Skeletal muscle satellite cell (primary cell): ENCODE results near the gene METTL16. TPM values are rescaled to one million over a fixed set of nuclear protein-coding genes. Genes with fewer than 3 reads are reported as not detected.
"Not testable (repeated sequence)": the region's sequence is repeated elsewhere in the genome, so short reads cannot be mapped to it uniquely, and the experiment has no call there.

Experiments used
- H3K27me3 ChIP-seq: 2 replicates; pipeline ENCODE4 v1.7.0; 2013; ENCODE audit warnings: low read length; ENCODE audit not compliant: control insufficient read depth, insufficient read depth
- H3K36me3 ChIP-seq: 2 replicates; pipeline ENCODE4 v1.7.0; 2013; ENCODE audit warnings: mild to moderate bottlenecking, control low read depth, low read length; ENCODE audit not compliant: insufficient read depth
- H3K4me1 ChIP-seq: 2 replicates; pipeline ENCODE4 v1.7.0; 2013; ENCODE audit warnings: low read length; ENCODE audit not compliant: control insufficient read depth, insufficient read depth
- H3K4me2 ChIP-seq: 2 replicates; pipeline ENCODE4 v1.7.0; 2013; ENCODE audit warnings: mild to moderate bottlenecking, low read length
- H3K4me3 ChIP-seq: 2 replicates; pipeline ENCODE4 v1.7.0; 2013; ENCODE audit warnings: low read length
- H3K9ac ChIP-seq: 2 replicates; pipeline ENCODE4 v1.7.0; 2013; ENCODE audit warnings: mild to moderate bottlenecking, low read depth, low read length, moderate library complexity
- H3K9me3 ChIP-seq: replicated peaks from 2 replicates; pipeline ENCODE4 v1.7.0; 2013; ENCODE audit warnings: mild to moderate bottlenecking, control low read depth, low read length
- total RNA-seq: library from RNA; depleted of rRNA; stranded (reverse); fragments of >200 nt; gene quantifications from 2 replicates; pipeline ENCODE4 v1.2.3, GENCODE V29; 2012; rRNA removed

Gene METTL16, protein sequence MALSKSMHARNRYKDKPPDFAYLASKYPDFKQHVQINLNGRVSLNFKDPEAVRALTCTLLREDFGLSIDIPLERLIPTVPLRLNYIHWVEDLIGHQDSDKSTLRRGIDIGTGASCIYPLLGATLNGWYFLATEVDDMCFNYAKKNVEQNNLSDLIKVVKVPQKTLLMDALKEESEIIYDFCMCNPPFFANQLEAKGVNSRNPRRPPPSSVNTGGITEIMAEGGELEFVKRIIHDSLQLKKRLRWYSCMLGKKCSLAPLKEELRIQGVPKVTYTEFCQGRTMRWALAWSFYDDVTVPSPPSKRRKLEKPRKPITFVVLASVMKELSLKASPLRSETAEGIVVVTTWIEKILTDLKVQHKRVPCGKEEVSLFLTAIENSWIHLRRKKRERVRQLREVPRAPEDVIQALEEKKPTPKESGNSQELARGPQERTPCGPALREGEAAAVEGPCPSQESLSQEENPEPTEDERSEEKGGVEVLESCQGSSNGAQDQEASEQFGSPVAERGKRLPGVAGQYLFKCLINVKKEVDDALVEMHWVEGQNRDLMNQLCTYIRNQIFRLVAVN
- 12.7 and 13.9 TPM in 2 replicates for total RNA-seq

DNA sequence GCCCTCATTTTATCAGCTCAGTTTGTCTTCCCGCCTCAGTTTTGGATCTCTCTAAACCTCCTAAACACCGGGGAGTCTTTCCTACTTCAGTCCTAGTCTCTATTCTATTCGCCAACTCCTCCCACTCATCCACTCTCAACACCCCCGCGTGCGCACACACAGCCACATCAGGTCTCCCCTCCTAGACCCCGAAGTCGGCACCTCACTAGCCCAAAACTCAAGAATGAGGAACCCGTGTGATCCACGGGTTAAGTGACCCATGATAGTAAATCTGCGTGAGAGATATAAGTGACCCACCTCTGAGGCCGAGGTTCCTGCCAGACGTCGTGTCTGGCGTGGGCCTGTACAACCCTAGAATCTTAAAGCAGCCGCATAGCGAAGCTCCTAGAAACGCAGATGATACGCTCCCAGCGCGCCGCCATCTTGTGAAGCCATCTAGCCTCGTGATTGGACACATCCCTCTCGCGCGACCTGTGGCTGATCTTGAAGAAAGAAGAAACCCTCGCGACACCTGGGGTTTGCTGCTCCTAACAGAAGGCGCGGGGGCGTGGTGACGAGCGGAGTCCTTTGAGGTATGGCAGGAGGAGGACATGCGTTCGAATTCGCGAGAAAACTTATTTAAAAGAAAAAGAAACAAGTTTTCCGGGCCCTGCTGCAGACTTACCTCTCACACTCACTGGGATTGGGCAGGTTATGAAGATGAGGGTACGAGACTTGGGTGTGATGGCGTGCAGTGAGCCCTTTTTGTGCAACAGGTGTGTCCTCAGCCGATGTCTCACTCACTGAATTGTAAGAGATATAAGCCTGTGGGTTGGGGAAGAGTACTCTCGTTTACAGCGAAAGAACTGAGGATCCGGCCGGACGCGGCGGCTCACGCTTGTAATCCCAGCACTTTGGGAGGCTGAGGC is at the start of gene METTL16:
METTL16 (minus strand) TSS at position 427 of the 908 bp plus-strand sequence. CDS start 9,557 bp downstream, outside the sequence.
- Histone ChIP-seq H3K4me2 (peak within 1 kb of the TSS; percentile 92), H3K4me3 (peak within 1 kb of the TSS; percentile 83), H3K36me3 (no peaks in the 10 kb centered on the region), H3K9ac (peak within 1 kb of the TSS; percentile 96), H3K27me3 (no peaks in the 10 kb centered on the region), H3K4me1 (peaks cover 12% of the 10 kb centered on the region), H3K9me3 (no peaks in the 10 kb centered on the region)

DNA sequence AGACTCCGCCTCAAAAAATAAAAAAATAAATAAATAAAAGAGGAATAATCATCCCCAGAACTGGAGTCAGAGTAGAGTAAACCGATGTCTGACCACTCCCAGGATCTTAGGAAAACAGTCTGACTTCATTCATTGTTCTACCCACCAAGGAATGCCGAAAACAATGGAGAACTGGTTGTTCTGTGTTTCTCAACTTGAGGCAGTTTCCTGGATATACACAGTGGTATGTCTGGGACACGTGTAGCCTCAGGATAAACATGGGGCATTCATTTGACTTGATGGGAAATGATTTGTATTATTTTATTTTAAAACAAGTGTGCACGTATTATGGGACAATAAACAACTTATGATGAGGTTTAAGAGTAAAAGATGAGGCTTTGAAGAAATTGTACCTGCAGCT is 49.0 kb upstream of the METTL16 start:
- no peak overlapping the region for H3K9ac ChIP-seq
- H3K4me2 ChIP-seq: no peak overlapping the region
- no peaks in the 10 kb centered on the region for H3K36me3 ChIP-seq
- H3K4me1 ChIP-seq: no peaks in the 10 kb centered on the region
- peaks cover 6% of the 10 kb centered on the region for H3K27me3 ChIP-seq
- no peak overlapping the region for H3K4me3 ChIP-seq
- H3K9me3 ChIP-seq: no peaks in the 10 kb centered on the region

DNA sequence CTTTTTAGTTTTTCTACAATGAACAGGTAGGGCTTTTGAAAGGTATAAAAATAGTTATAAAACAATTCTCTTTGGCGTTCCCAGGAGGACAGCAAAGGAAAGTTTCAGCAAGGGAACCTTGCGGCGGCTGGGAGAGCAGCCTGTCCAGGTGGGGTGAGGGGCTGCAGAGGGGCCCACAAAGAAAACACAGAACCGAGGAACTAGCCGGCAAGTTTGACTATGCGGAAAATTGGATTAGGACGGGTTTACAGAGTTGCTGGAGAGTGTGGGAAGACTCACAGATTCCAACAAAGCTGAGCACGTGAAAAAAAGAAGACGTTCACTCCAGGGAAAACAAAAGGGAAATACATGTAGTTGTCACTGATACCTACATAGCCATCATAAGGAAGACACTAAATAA is 40.2 kb upstream of the METTL16 start:
- no peak overlapping the region for H3K9ac ChIP-seq
- no peak overlapping the region for H3K4me3 ChIP-seq
- H3K9me3 ChIP-seq: no peaks in the 10 kb centered on the region
- no peak overlapping the region for H3K4me2 ChIP-seq
- H3K27me3 ChIP-seq: peaks cover 23% of the 10 kb centered on the region
- no peaks in the 10 kb centered on the region for H3K36me3 ChIP-seq
- no peaks in the 10 kb centered on the region for H3K4me1 ChIP-seq

DNA sequence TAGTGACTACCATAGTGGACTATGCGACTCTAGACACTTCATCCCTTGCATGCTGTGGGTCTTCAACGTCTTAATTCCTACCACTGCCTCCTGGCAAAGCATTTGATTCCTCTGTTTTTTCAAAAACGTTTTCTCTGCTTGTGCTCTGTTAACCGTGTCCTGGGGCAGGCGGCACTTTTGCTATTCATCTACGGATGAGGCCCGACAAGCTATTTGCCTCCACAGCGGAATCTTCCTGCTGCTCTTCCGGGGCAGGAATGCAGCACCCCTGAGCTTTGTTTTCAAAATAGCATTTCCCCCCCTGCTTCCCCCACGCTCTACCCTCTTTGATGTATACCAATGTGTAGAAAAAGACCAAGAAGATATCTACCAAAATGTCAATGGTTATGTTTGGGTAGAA is 39.8 kb upstream of the METTL16 start:
- Histone ChIP-seq H3K9ac (no peak overlapping the region), H3K4me2 (no peak overlapping the region), H3K36me3 (no peaks in the 10 kb centered on the region), H3K9me3 (no peaks in the 10 kb centered on the region), H3K4me3 (no peak overlapping the region), H3K4me1 (no peaks in the 10 kb centered on the region), H3K27me3 (peaks cover 23% of the 10 kb centered on the region)

DNA sequence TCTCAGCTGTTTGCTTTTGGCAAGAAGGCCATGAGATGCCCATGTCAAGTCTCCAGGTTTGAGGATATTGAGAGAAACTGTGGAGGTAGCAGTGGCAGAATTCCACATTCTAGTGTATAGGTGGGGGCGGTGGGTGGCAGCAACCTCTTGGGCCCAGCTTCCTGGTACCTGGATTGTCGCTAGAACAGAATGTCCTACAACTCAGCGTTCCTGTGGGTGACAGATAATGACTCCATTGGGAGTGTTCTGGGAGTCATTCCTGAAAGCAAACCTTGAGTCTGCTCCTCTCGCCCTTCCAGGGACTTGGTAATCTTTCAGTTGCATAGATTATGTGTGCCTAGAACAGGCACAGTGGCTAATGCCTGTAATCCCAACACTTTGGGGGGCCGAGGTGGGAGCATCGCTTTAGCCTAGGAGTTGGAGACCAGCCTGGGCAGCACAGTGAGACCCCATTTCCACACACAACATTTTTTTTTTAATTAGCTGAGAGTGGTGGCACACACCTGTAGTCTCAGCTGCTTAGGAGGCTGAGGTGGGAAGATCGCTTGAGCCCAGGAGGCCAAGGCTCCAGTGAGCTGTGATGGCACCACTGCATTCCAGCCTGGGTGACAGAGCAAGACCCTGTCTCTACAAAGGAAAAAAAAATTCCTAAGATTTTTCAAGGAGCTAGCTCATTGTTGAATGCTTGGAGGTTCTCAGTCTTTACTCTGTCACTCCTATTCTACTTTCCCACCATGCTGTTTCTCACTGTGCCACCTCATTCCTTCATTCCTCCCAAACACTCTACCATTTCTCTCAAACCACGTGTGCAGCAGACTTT is 37.9 kb upstream of the METTL16 start:
- Histone ChIP-seq H3K4me2 (no peak overlapping the region), H3K27me3 (peaks cover 20% of the 10 kb centered on the region), H3K9me3 (no peaks in the 10 kb centered on the region), H3K4me3 (no peak overlapping the region), H3K9ac (no peak overlapping the region), H3K4me1 (no peaks in the 10 kb centered on the region), H3K36me3 (no peaks in the 10 kb centered on the region)

DNA sequence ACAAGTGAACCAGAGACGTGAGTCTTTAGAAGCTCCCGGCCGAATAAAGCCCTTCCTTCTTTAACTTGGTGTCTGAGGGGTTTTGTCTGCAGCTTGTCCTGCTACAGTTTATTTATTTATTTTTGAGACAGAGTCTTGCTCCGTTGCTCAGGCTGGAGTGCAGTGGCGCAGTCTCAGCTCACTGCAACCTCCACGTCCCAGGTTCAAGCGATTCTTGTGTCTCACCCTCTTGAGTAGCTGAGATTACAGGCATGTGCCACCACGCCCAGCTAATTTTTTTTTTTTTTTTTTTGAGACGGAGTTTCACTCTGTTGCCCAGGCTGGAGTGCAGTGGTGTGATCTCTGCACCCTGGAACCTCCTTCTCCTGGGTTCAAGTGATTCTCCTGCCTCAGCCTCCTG is 36.3 kb upstream of the METTL16 start:
- peaks cover 18% of the 10 kb centered on the region for H3K27me3 ChIP-seq
- not testable (repeated sequence) for H3K36me3 ChIP-seq, H3K4me2 ChIP-seq, H3K4me3 ChIP-seq, H3K9ac ChIP-seq, H3K4me1 ChIP-seq, H3K9me3 ChIP-seq

DNA sequence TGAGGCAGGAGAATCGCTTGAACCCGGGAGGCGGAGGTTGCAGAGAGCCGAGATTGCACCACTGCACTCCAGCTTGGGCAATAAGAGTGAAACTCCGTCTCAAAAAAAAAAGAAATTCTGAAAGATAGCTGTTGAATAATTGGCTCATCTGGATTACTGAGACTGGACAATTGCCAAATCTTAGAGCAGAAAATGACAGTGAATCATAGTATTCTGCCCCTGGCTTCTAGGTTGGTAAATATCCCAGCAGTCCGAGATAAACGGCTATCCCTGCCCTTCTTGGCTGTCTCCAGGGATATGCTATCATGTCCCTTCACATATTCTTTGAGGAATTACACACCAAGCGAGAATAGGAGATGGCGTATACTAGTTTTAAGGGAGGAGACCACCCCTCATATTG is 35.5 kb upstream of the METTL16 start:
- Histone ChIP-seq H3K4me2 (no peak overlapping the region), H3K9me3 (no peaks in the 10 kb centered on the region), H3K4me3 (no peak overlapping the region), H3K4me1 (no peaks in the 10 kb centered on the region), H3K27me3 (peaks cover 20% of the 10 kb centered on the region), H3K36me3 (no peaks in the 10 kb centered on the region), H3K9ac (no peak overlapping the region)

DNA sequence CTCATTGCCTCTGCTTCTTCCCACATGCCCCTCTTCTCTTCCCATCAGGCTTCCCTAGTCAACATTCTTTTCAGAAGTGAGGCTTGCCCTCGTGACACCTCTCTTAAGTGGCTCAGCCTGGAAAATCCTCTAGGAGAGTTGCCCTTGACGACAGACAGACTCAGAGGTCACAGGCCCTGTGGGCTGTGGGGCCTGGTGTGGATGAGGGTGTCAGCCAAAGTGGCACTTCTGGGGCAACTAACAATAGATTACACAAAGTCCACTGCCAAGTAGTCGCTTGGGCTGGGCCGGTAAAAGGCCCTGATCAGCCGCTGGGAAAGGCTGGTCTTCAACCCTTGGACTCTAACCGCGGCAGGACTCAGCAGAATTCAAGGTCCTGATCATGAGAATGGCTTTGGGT is 33.7 kb upstream of the METTL16 start:
- Histone ChIP-seq H3K9me3 (no peaks in the 10 kb centered on the region), H3K27me3 (peaks cover 9% of the 10 kb centered on the region), H3K36me3 (no peaks in the 10 kb centered on the region), H3K4me1 (no peaks in the 10 kb centered on the region), H3K4me2 (no peak overlapping the region), H3K4me3 (no peak overlapping the region), H3K9ac (no peak overlapping the region)

DNA sequence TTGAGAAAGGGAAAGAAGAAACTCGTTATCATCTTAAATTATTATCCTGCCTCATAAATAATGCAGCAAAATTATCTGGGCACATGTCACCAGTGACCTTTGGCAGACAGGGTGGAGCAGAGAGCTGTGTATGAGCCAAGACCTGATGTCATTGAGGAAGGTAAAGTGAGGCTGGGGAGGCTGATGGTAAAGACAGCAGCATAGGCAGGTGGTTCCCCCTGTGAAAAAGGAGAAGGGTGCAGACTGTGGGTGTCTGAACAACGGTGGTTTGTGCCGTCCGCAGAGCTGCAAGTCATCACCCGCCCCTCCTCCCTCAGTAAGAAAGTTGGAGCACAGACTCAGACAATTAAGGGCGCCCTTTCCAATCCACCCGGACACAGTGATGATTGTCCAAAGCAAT is 30.8 kb upstream of the METTL16 start:
- Histone ChIP-seq H3K4me2 (no peak overlapping the region), H3K4me1 (no peaks in the 10 kb centered on the region), H3K4me3 (no peak overlapping the region), H3K36me3 (no peaks in the 10 kb centered on the region), H3K27me3 (peaks cover 5% of the 10 kb centered on the region), H3K9ac (no peak overlapping the region), H3K9me3 (no peaks in the 10 kb centered on the region)

DNA sequence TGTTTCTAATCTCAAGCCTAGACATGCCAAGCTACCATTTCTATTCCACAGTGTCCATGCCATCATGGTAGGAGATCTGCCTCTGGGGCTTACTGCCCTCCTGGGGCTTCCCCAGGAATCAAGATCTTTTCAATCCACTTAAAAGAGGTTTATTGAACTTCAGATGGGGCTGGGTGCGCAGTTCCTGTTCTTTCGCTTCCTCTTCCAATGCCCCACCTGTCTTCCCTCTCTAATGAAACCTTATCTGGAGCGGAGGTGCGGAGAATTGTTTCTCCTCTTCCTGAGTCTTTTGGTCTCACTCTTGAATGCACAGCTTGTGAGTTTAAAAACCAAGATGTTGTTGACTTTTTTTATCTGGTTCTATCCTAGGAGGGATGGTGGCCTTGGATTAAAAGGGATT is 30.4 kb upstream of the METTL16 start:
- Histone ChIP-seq H3K27me3 (peaks cover 5% of the 10 kb centered on the region), H3K4me2 (no peak overlapping the region), H3K4me3 (no peak overlapping the region), H3K9me3 (no peaks in the 10 kb centered on the region), H3K4me1 (no peaks in the 10 kb centered on the region), H3K36me3 (no peaks in the 10 kb centered on the region), H3K9ac (no peak overlapping the region)

DNA sequence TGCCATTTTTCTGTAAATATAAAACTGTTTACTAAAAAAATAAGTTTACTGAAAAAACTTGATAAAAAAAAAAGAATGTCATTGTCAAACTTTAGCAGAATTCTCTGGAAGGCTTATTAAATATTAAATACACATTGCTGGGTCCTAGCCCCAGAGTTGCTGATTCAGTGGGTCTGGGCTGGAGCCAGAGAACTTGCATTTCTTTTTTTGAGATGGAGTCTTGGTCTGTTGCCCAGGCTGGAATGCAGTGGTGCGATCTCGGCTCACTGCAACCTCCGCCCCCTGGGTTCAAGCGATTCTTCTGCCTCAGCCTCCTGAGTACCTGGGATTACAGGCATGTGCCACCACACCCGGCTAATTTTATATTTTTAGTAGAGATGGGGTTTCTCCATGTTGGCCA is 25.9 kb upstream of the METTL16 start:
- H3K4me1 ChIP-seq, H3K4me2 ChIP-seq, H3K36me3 ChIP-seq, H3K9ac ChIP-seq, H3K4me3 ChIP-seq, H3K9me3 ChIP-seq: not testable (repeated sequence)
- H3K27me3 ChIP-seq: peaks cover 11% of the 10 kb centered on the region
